ENCODE results near the gene SEMA6A.

Gene SEMA6A

GRCh38 chr5:116498503-116499048, 76.0 kb downstream of the SEMA6A start:
- H3K9me3 ChIP-seq (ENCODE audit: low read length), result no peaks in the 10 kb centered on the region
- H3K4me1 ChIP-seq (ENCODE audit: insufficient read depth, low read length, severe bottlenecking), result peaks cover 10% of the 10 kb centered on the region
- no peak overlapping the region for H3K4me3 ChIP-seq (ENCODE audit: low read depth, low read length, poor library complexity, severe bottlenecking)
- H3K27ac ChIP-seq (ENCODE audit: low read depth, low read length, poor library complexity, severe bottlenecking), result no peak overlapping the region
- no peaks in the 10 kb centered on the region for H3K36me3 ChIP-seq (ENCODE audit: insufficient read depth, low read length)
- H4K20me1 ChIP-seq (ENCODE audit: insufficient read depth, low read length), result no peaks in the 10 kb centered on the region
- H3K79me2 ChIP-seq (ENCODE audit: insufficient read depth, low read length), result no peaks in the 10 kb centered on the region
- no peak overlapping the region for H3K4me2 ChIP-seq (ENCODE audit: low read length)
- H3K9ac ChIP-seq (ENCODE audit: low read length), result no peak overlapping the region
- no peaks in the 10 kb centered on the region for H3K9me2 ChIP-seq (ENCODE audit: low read depth, low read length)
- no peak overlapping the region for H2AFZ ChIP-seq (ENCODE audit: low read length)
- H3K27me3 ChIP-seq (ENCODE audit: insufficient read depth, low read length), result no peaks in the 10 kb centered on the region
- no peaks in the 10 kb centered on the region for H3F3A ChIP-seq (ENCODE audit: insufficient read depth, low read length)
- TF ChIP-seq EZH2 (IDR thresholded peaks at IDR 0.05; ENCODE audit: borderline replicate concordance, low read length) (no peak), CTCF (IDR thresholded peaks at IDR 0.05; ENCODE audit: low read length) (no peak)

GRCh38 chr5:116497631-116498030, 77.0 kb downstream of the SEMA6A start:
- Histone ChIP-seq H3K4me3 (ENCODE audit: low read depth, low read length, poor library complexity, severe bottlenecking) (no peak overlapping the region), H3K79me2 (ENCODE audit: insufficient read depth, low read length) (no peaks in the 10 kb centered on the region), H3K4me2 (ENCODE audit: low read length) (no peak overlapping the region), H3K27ac (ENCODE audit: low read depth, low read length, poor library complexity, severe bottlenecking) (no peak overlapping the region), H3K9ac (ENCODE audit: low read length) (no peak overlapping the region), H4K20me1 (ENCODE audit: insufficient read depth, low read length) (no peaks in the 10 kb centered on the region), H3K9me2 (ENCODE audit: low read depth, low read length) (no peaks in the 10 kb centered on the region), H3K4me1 (ENCODE audit: insufficient read depth, low read length, severe bottlenecking) (peaks cover 13% of the 10 kb centered on the region), H3K36me3 (ENCODE audit: insufficient read depth, low read length) (no peaks in the 10 kb centered on the region), H3F3A (ENCODE audit: insufficient read depth, low read length) (no peaks in the 10 kb centered on the region), H3K27me3 (ENCODE audit: insufficient read depth, low read length) (no peaks in the 10 kb centered on the region), H3K9me3 (ENCODE audit: low read length) (no peaks in the 10 kb centered on the region), H2AFZ (ENCODE audit: low read length) (no peak overlapping the region)
- TF ChIP-seq CTCF (IDR thresholded peaks at IDR 0.05; ENCODE audit: low read length) (no peak), EZH2 (IDR thresholded peaks at IDR 0.05; ENCODE audit: borderline replicate concordance, low read length) (no peak)

GRCh38 chr5:116495786-116496357, 78.8 kb downstream of the SEMA6A start:
- TF ChIP-seq CTCF (IDR thresholded peaks at IDR 0.05; ENCODE audit: low read length) (no peak), EZH2 (IDR thresholded peaks at IDR 0.05; ENCODE audit: borderline replicate concordance, low read length) (no peak)
- H3K4me3 ChIP-seq (ENCODE audit: low read depth, low read length, poor library complexity, severe bottlenecking), result no peak overlapping the region
- H3K9me3 ChIP-seq (ENCODE audit: low read length), result no peaks in the 10 kb centered on the region
- no peaks in the 10 kb centered on the region for H4K20me1 ChIP-seq (ENCODE audit: insufficient read depth, low read length)
- H3K9me2 ChIP-seq (ENCODE audit: low read depth, low read length), result no peaks in the 10 kb centered on the region
- H3K9ac ChIP-seq (ENCODE audit: low read length), result no peak overlapping the region
- no peaks in the 10 kb centered on the region for H3K36me3 ChIP-seq (ENCODE audit: insufficient read depth, low read length)
- peaks cover 26% of the 10 kb centered on the region for H3K4me1 ChIP-seq (ENCODE audit: insufficient read depth, low read length, severe bottlenecking)
- H3K27me3 ChIP-seq (ENCODE audit: insufficient read depth, low read length), result no peaks in the 10 kb centered on the region
- no peak overlapping the region for H3K4me2 ChIP-seq (ENCODE audit: low read length)
- H2AFZ ChIP-seq (ENCODE audit: low read length), result no peak overlapping the region
- H3K27ac ChIP-seq (ENCODE audit: low read depth, low read length, poor library complexity, severe bottlenecking), result no peak overlapping the region
- H3K79me2 ChIP-seq (ENCODE audit: insufficient read depth, low read length), result no peaks in the 10 kb centered on the region
- H3F3A ChIP-seq (ENCODE audit: insufficient read depth, low read length), result no peaks in the 10 kb centered on the region
